Measurements from ENCODE around the gene ARPC5.
"Not testable (repeated sequence)": the region's sequence is repeated elsewhere in the genome, so short reads cannot be mapped to it uniquely, and the experiment has no call there.

Gene ARPC5

DNA sequence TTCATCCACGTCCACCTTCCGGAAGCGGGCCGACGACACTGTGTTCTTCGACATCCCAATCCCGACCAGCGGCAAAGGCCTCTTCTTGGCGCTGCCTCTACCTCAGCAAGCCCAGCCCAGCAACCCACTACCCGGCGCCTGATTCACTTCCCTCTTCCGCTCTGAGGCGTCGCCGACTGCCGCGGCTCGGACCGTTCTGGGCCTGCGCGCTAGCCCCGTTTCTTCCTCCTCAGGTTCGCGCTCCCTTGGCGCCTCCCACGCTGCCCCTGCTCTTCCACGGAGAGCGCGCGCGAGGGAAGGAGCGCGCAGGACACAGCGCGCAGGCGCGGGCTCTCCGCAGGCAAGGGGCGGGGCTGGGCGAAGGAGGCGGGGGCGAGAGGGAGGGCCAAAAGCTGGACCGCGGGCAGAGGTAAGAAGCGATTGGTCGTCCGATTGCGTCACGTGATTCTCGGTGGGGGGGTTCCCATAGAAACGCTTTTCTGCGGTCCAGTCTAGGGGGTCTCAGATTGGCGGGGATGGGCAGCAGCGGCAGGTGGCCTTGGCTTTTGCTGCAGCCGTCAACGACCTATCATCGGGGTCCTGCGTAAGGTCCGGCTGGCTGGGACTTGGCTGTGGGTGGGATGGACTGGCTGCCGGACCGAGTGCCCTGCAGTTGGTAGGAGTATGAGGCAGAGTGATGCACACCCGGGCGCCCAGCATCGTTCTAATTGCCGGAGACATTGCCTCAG is at the start of gene ARPC5:
Gene ARPC5 (minus strand): TSS at position 178 of the 728 bp plus-strand sequence. CDS start 124 bp downstream, at position 54.
- H3K27ac Mint-ChIP-seq = peak within 1 kb of the TSS; percentile 97 to 99 (median 99)
- no peak for TF ChIP-seq CTCF (IDR thresholded peaks at IDR 0.05; ENCODE audit: unreplicated experiment in 3 of 3)
- H3K9me3 Mint-ChIP-seq = no peaks in the 10 kb centered on the region
- H3K36me3 Mint-ChIP-seq (ENCODE audit: low read depth) = peaks cover 7% of the 10 kb centered on the region
- peaks cover 34% of the 10 kb centered on the region for H3K4me1 Mint-ChIP-seq
- peaks cover 32% of the 10 kb centered on the region for H3K27me3 Mint-ChIP-seq (ENCODE audit: low read depth)
- H3K4me3 Mint-ChIP-seq = peak within 1 kb of the TSS; percentile 100

DNA sequence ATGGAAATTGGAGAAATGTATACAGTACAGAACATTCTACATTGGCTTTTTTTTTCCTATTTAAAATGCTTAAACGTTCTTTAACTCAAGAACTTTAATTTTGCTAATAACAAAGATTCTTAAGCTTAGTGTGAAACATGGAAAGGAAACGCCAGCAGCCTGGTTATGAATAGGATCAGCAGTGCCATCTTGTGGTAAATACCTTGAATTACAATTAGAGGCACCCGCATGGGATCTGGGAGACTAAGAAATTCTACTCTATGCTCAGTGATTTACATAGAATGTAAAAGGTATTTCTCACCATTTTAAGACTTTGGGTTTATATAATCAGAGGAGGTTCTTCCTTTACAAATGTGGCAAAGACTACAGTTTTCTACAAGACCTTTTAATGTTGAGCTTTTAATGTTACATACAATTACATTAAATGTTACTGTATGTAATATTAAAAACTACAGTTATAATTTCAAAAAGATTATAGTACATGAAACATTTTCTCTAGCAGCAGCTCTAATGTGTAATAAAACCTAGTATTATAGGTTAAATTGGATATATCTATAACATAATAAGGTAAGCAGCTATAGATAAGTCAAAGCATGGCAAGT is 49.6 kb upstream of the ARPC5 start:
- Mint-ChIP-seq H3K4me1 (peaks cover 4% of the 10 kb centered on the region), H3K36me3 (ENCODE audit: low read depth) (peaks cover 4% of the 10 kb centered on the region), H3K4me3 (no peak overlapping the region), H3K9me3 (peaks cover 22% of the 10 kb centered on the region), H3K27ac (no peak overlapping the region), H3K27me3 (ENCODE audit: low read depth) (no peaks in the 10 kb centered on the region)
- TF ChIP-seq CTCF (IDR thresholded peaks at IDR 0.05; ENCODE audit: unreplicated experiment in 3 of 3) = peak; percentile 53 to 70 (median 58)

GRCh38 chr1:183679363-183679762 is 43.8 kb upstream of the ARPC5 start:
- H3K4me3 Mint-ChIP-seq; H3K36me3 Mint-ChIP-seq (ENCODE audit: low read depth); H3K27me3 Mint-ChIP-seq (ENCODE audit: low read depth); H3K27ac Mint-ChIP-seq: not testable (repeated sequence)
- Mint-ChIP-seq H3K9me3 (peaks cover 31% of the 10 kb centered on the region), H3K4me1 (peaks cover 18% of the 10 kb centered on the region)

GRCh38 chr1:183678819-183679218 is 43.2 kb upstream of the ARPC5 start:
- Mint-ChIP-seq H3K4me3 (no peak overlapping the region), H3K27me3 (ENCODE audit: low read depth) (no peaks in the 10 kb centered on the region), H3K9me3 (peaks cover 30% of the 10 kb centered on the region), H3K4me1 (peaks cover 24% of the 10 kb centered on the region), H3K27ac (no peak overlapping the region), H3K36me3 (ENCODE audit: low read depth) (peaks cover 2% of the 10 kb centered on the region)
- TF ChIP-seq CTCF (IDR thresholded peaks at IDR 0.05; ENCODE audit: unreplicated experiment in 3 of 3) = no peak

DNA sequence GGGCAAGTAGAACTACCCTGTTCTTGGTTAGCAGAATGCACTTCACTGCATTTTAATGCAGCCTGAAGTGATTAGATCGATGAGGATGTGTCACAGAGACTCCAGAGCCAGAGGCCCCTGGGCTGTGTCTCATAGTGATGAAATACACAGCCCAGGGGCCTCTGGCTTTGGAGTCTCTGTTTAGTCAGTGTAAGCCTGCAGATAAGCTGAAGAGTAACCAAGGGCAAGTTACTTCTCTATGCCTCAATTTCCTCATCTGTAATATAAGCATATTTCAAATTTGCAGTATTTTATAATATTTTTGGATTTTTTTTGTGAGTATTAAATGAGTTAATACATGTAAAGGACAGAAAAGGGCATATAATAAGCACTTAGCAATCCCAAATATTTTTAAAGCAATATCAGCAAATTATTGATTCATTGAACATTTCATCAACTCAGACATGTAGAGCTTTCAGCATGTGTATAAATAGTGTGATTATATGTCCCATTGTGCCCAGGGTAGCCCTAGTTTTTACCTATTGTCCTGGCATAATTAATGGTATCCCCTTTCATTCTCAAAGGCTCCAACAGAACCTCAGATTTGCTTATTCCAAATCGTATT is 41.1 kb upstream of the ARPC5 start:
- peak overlapping the region in 1 of 3 experiments; percentile 24 for H3K27ac Mint-ChIP-seq
- peaks cover 31% of the 10 kb centered on the region for H3K4me1 Mint-ChIP-seq
- peaks cover 25% of the 10 kb centered on the region for H3K9me3 Mint-ChIP-seq
- TF ChIP-seq CTCF (IDR thresholded peaks at IDR 0.05; ENCODE audit: unreplicated experiment in 3 of 3) = no peak
- peak overlapping the region in 1 of 3 experiments; percentile 10 for H3K4me3 Mint-ChIP-seq
- H3K36me3 Mint-ChIP-seq (ENCODE audit: low read depth) = no peaks in the 10 kb centered on the region
- H3K27me3 Mint-ChIP-seq (ENCODE audit: low read depth) = no peaks in the 10 kb centered on the region

GRCh38 chr1:183675883-183676585 is 40.5 kb upstream of the ARPC5 start:
- peaks cover 24% of the 10 kb centered on the region for H3K9me3 Mint-ChIP-seq
- H3K27ac Mint-ChIP-seq = peak overlapping the region in 1 of 3 experiments; percentile 70
- no peaks in the 10 kb centered on the region for H3K27me3 Mint-ChIP-seq (ENCODE audit: low read depth)
- peak overlapping the region in 1 of 3 experiments; percentile 10 for H3K4me3 Mint-ChIP-seq
- H3K4me1 Mint-ChIP-seq = peaks cover 31% of the 10 kb centered on the region
- no peaks in the 10 kb centered on the region for H3K36me3 Mint-ChIP-seq (ENCODE audit: low read depth)
- TF ChIP-seq CTCF (IDR thresholded peaks at IDR 0.05; ENCODE audit: unreplicated experiment in 3 of 3) = no peak

Measured in nephron (organoid).